ENCODE data around the gene SH3GL3. TPM values are rescaled to one million over a fixed set of nuclear protein-coding genes. Genes with fewer than 3 reads are reported as not detected.

The SH3GL3 gene
- total RNA-seq, 2 experiments from 2014 or later, result not detected

- Mint-ChIP-seq H3K9me3 (ENCODE audit: insufficient read depth) (no peaks in the 10 kb centered on the region), H3K36me3 (ENCODE audit: low read depth) (no peaks in the 10 kb centered on the region), H3K4me1 (ENCODE audit: low read depth) (no peaks in the 10 kb centered on the region), H3K27ac (no peak overlapping the region), H3K27me3 (ENCODE audit: low read depth) (peaks cover 14% of the 10 kb centered on the region), H3K4me3 (no peak overlapping the region)
- no peak for ATAC-seq
- DNase-seq, result no peak
- POLR2A ChIA-PET, result no interaction called here
- CTCF ChIA-PET, result no interaction called here
Observed at GRCh38 chr15:83653288-83653638, 206.1 kb downstream of the SH3GL3 start.

- POLR2A ChIA-PET, result no interaction called here
- Mint-ChIP-seq H3K27ac (no peak within 1 kb of the TSS), H3K4me1 (ENCODE audit: low read depth) (no peaks in the 10 kb centered on the region), H3K36me3 (ENCODE audit: low read depth) (no peaks in the 10 kb centered on the region), H3K27me3 (ENCODE audit: low read depth) (peaks cover 14% of the 10 kb centered on the region), H3K4me3 (no peak within 1 kb of the TSS), H3K9me3 (ENCODE audit: insufficient read depth) (no peaks in the 10 kb centered on the region)
- ATAC-seq (no peak), DNase-seq (no peak)
- CTCF ChIA-PET, result no interaction called here
Observed at GRCh38 chr15:83653639-83654378, 206.7 kb downstream of the SH3GL3 start, which contains the start of gene ADAMTSL3. Gene ADAMTSL3, plus strand, starts transcription at chr15:83654123. Its CDS starts 1,639 bp downstream, at chr15:83655762.

GRCh38 chr15:83654379-83655236, 207.5 kb downstream of the SH3GL3 start:
- no peak for ATAC-seq
- Mint-ChIP-seq H3K9me3 (ENCODE audit: insufficient read depth) (no peaks in the 10 kb centered on the region), H3K4me1 (ENCODE audit: low read depth) (no peaks in the 10 kb centered on the region), H3K27ac (no peak overlapping the region), H3K27me3 (ENCODE audit: low read depth) (peaks cover 14% of the 10 kb centered on the region), H3K36me3 (ENCODE audit: low read depth) (no peaks in the 10 kb centered on the region), H3K4me3 (no peak overlapping the region)
- CTCF ChIA-PET, result no interaction called here
- POLR2A ChIA-PET, result no interaction called here
- no peak for DNase-seq

- Mint-ChIP-seq H3K9me3 (ENCODE audit: insufficient read depth) (no peaks in the 10 kb centered on the region), H3K27ac (no peak overlapping the region), H3K27me3 (ENCODE audit: low read depth) (peaks cover 14% of the 10 kb centered on the region), H3K36me3 (ENCODE audit: low read depth) (no peaks in the 10 kb centered on the region), H3K4me3 (no peak overlapping the region), H3K4me1 (ENCODE audit: low read depth) (no peaks in the 10 kb centered on the region)
- no peak for DNase-seq
- POLR2A ChIA-PET, result no interaction called here
- CTCF ChIA-PET, result no interaction called here
- ATAC-seq, result no peak
Observed at GRCh38 chr15:83655237-83655616, 208.1 kb downstream of the SH3GL3 start.

- CTCF ChIA-PET, result no interaction called here
- H3K9me3 Mint-ChIP-seq (ENCODE audit: insufficient read depth), result no peaks in the 10 kb centered on the region
Observed at GRCh38 chr15:83656192-83656591, 209.1 kb downstream of the SH3GL3 start.

GRCh38 chr15:83656943-83657528, 209.9 kb downstream of the SH3GL3 start:
- ATAC-seq (no peak), DNase-seq (no peak)
- Mint-ChIP-seq H3K36me3 (ENCODE audit: low read depth) (no peaks in the 10 kb centered on the region), H3K4me3 (no peak overlapping the region), H3K4me1 (ENCODE audit: low read depth) (no peaks in the 10 kb centered on the region), H3K9me3 (ENCODE audit: insufficient read depth) (no peaks in the 10 kb centered on the region), H3K27me3 (ENCODE audit: low read depth) (peaks cover 13% of the 10 kb centered on the region), H3K27ac (no peak overlapping the region)
- ChIA-PET CTCF (no interaction called here), POLR2A (no interaction called here)

More at GRCh38 chr15:83656192-83656591, 209.1 kb downstream of the SH3GL3 start:
- Mint-ChIP-seq H3K27me3 (ENCODE audit: low read depth) (peaks cover 14% of the 10 kb centered on the region), H3K4me1 (ENCODE audit: low read depth) (no peaks in the 10 kb centered on the region), H3K36me3 (ENCODE audit: low read depth) (no peaks in the 10 kb centered on the region), H3K27ac (no peak overlapping the region), H3K4me3 (no peak overlapping the region)
- DNase-seq (no peak), ATAC-seq (no peak)
- POLR2A ChIA-PET, result no interaction called here

- DNase-seq (no peak), ATAC-seq (no peak)
- Mint-ChIP-seq H3K4me3 (no peak overlapping the region), H3K27me3 (ENCODE audit: low read depth) (peaks cover 10% of the 10 kb centered on the region), H3K4me1 (ENCODE audit: low read depth) (no peaks in the 10 kb centered on the region), H3K27ac (no peak overlapping the region), H3K36me3 (ENCODE audit: low read depth) (no peaks in the 10 kb centered on the region), H3K9me3 (ENCODE audit: insufficient read depth) (no peaks in the 10 kb centered on the region)
- CTCF ChIA-PET, result no interaction called here
- POLR2A ChIA-PET, result no interaction called here
Observed at GRCh38 chr15:83657549-83657948, 210.4 kb downstream of the SH3GL3 start.

GRCh38 chr15:83658430-83659416, 211.6 kb downstream of the SH3GL3 start:
- POLR2A ChIA-PET, result no interaction called here
- H3K4me1 Mint-ChIP-seq (ENCODE audit: low read depth), result no peaks in the 10 kb centered on the region
- CTCF ChIA-PET, result no interaction called here

GRCh38 chr15:83659417-83659812, 212.3 kb downstream of the SH3GL3 start:
- Mint-ChIP-seq H3K27me3 (ENCODE audit: low read depth) (peaks cover 4% of the 10 kb centered on the region), H3K9me3 (ENCODE audit: insufficient read depth) (no peaks in the 10 kb centered on the region), H3K27ac (no peak overlapping the region), H3K4me1 (ENCODE audit: low read depth) (no peaks in the 10 kb centered on the region), H3K36me3 (ENCODE audit: low read depth) (no peaks in the 10 kb centered on the region), H3K4me3 (no peak overlapping the region)
- ATAC-seq (no peak), DNase-seq (no peak)
- ChIA-PET CTCF (no interaction called here), POLR2A (no interaction called here)

More at GRCh38 chr15:83658430-83659416, 211.6 kb downstream of the SH3GL3 start:
- ATAC-seq, result no peak
- no peak for DNase-seq
- Mint-ChIP-seq H3K4me3 (no peak overlapping the region), H3K9me3 (ENCODE audit: insufficient read depth) (no peaks in the 10 kb centered on the region), H3K27ac (no peak overlapping the region), H3K36me3 (ENCODE audit: low read depth) (no peaks in the 10 kb centered on the region), H3K27me3 (ENCODE audit: low read depth) (peaks cover 4% of the 10 kb centered on the region)

GRCh38 chr15:83665480-83665879, 218.3 kb downstream of the SH3GL3 start:
- POLR2A ChIA-PET, result no interaction called here
- ATAC-seq (no peak), DNase-seq (no peak)
- Mint-ChIP-seq H3K9me3 (ENCODE audit: insufficient read depth) (no peaks in the 10 kb centered on the region), H3K4me3 (no peak overlapping the region), H3K36me3 (ENCODE audit: low read depth) (no peaks in the 10 kb centered on the region), H3K27ac (no peak overlapping the region), H3K4me1 (ENCODE audit: low read depth) (no peaks in the 10 kb centered on the region), H3K27me3 (ENCODE audit: low read depth) (no peaks in the 10 kb centered on the region)
- CTCF ChIA-PET, result no interaction called here
